GM10266 (cell line): ENCODE results near the gene STARD13.

Source experiments
- DNase-seq: peaks from one replicate; pipeline ENCODE4 v3.0.0; 2012; ENCODE audit errors: extremely low spot score
- TF ChIP-seq, protein P1 (sequence below): IDR thresholded peaks from 2 replicates; pipeline ENCODE4 v1.5.1; 2012; ENCODE audit warnings: mild to moderate bottlenecking, low read depth; ENCODE audit not compliant: control insufficient read depth, insufficient read depth; ENCODE audit errors: missing control alignments

Gene STARD13

DNA sequence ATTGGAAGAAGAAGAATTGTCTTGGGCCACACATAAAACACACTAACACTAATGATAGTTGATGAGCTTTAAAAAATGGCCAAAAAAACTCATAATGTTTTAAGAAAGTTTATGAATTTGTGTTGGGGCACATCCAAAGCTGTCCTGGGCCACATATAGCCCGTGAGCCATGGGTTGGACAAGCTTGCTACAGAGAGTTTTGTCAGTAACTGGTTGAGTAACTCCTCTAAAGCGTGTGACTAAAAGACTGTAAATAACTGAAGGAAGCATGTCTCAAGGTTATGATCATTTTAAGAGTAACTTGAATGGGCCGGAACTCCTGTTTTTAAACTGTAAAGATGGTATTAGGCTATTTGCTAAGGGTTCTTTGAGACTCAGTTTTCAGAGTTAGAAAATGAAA is 151.3 kb downstream of the STARD13 start:
- DNase-seq, result no peak
- TF ChIP-seq, protein P1, sequence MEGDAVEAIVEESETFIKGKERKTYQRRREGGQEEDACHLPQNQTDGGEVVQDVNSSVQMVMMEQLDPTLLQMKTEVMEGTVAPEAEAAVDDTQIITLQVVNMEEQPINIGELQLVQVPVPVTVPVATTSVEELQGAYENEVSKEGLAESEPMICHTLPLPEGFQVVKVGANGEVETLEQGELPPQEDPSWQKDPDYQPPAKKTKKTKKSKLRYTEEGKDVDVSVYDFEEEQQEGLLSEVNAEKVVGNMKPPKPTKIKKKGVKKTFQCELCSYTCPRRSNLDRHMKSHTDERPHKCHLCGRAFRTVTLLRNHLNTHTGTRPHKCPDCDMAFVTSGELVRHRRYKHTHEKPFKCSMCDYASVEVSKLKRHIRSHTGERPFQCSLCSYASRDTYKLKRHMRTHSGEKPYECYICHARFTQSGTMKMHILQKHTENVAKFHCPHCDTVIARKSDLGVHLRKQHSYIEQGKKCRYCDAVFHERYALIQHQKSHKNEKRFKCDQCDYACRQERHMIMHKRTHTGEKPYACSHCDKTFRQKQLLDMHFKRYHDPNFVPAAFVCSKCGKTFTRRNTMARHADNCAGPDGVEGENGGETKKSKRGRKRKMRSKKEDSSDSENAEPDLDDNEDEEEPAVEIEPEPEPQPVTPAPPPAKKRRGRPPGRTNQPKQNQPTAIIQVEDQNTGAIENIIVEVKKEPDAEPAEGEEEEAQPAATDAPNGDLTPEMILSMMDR, result no peak

DNA sequence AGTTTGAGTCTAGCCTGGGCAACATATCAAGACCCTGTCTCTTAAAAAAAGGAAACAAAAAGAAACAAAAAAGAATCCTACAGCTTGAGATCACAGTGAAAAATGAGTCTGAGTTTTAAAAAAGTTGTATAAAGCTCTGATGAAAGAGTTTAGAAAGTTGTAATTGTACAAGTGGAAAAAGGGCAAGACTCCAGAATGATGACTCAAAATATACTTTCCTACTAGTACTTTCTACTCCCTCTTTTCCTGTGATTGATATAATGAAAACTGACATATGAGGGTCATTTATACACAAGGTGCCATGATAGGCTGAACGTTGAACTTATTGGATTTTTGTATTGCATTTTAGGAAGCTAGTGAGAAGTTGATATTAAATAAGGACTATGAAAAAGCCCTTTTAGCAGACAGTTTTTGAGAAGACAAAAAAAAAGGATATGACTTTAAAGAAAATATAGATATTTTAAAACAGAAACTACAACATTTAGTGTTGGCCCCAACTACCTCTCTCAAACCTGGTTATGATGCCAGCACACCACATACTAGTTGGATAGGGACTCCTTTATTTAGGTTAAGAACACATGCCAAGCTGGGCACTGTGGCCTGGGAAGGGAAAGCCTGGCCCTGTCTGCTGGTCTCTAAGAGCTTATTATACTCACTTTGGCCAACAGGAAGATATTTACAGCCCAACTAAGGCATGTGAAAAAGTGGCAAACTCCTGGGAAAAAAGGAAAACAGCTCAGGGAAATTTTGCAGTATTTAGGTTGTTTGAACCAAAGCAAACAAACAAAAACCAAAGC is 152.7 kb downstream of the STARD13 start:
- no peak for DNase-seq
- TF ChIP-seq, protein P1, result no peak

DNA sequence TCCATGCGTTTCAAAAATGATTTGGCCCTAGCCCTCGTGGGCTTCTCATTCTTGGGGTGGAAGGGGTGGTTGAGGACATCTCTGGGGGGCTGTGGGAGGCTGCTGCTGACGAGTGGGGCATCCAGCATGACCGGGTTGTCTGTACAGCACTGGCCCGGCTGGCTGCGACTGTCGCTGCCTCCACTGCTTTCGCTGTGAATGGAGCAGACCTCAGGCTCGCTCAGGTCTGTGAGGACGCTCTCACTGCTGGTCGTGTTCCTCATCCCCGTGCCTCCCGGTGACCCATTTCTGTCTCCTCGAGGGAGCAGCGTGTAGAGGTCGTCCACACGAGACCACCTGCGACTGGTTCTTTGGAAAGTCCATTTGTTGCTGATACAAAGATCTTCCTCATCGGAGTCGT is 155.7 kb downstream of the STARD13 start:
- TF ChIP-seq, protein P1, result no peak
- no peak for DNase-seq

DNA sequence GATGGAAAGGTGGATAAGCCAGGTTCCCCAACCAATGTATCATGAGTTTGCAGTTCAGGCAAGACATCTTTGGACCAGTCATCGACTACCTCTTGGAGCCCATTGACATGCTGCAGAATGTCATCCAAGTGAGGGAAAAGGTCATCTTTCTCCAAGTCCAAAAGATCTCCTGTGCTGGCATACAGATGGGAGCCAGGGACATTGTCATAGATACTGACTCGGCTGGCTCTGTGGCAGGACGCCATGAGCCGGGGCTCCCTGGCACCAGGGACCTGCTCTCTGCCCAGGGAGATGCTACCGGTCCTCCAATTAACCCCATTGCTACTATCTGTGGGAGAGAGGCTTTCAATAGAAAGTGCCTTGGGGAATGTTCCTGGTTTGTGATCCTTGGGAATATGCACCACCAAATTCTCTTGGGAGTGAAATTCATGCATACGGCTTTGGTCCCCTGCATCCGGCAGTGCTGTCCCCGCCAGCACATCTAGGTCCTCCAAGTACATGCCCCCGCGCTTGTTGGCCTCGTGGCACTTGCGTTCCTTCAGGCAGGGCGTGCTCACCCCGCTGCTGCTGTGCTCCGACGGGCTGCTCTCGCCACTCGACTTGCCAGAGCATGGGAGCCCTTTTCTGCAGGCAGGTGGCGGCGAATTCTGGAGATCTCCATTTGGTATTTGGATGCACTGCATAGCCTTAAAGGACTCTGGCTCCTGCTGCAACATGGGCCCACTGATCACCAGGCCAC is 156.3 kb downstream of the STARD13 start:
- TF ChIP-seq, protein P1, result no peak
- DNase-seq, result no peak

DNA sequence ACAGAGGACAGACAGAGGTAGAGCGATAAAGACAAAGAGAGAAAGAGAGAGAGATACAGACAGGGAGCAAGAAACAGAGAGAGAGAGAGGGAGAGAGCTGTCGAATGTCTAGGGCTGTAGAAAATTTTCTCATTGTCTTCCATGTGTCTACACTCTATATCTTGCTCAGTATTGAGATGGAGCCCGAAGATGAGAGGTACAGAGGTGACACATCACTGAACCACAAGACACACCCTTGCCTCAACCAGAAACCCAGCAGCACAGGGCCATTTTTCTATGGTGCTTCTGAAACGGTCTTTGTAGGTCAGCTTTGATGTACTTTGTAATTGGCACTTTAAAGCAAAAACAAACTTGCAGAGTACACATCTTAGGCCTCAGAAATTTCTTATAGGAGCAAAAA is 157.4 kb downstream of the STARD13 start:
- DNase-seq, result no peak
- TF ChIP-seq, protein P1, result no peak

DNA sequence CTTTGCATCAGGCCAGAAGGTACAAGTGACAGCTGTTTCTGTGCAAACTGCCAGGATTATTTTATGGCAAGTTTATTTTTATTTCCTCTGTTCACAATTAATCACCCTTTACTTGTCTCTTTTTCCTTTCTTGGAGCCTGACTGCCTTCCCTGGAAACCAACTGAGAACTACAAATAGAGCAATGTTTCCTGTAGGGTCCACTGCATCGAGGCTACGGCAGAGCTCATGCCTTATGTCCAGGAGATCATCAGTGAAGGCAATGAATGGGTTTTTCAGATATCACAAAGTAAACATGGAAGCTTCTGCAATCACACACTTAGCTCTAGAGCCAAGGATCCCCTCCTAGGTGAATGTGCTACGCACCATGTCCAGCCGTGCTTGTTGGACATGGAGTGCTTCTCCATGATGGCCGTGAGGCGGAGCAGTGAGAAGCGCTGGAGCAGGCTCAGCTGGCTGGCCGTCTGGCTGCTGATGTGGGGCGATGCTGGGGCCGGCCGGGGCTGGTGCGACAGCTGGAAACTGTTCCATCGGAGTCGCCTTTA is 158.5 kb downstream of the STARD13 start:
- TF ChIP-seq, protein P1, result no peak
- no peak for DNase-seq
